HL-60 (cell line): ENCODE results near the gene FLAD1.

Source experiments
- POLR2AphosphoS5 ChIP-seq: IDR thresholded peaks from 2 replicates; pipeline ENCODE4 v1.6.1; 2012; ENCODE audit warnings: low read depth
- SPI1 ChIP-seq: IDR thresholded peaks from 2 replicates; pipeline ENCODE4 v1.6.1; 2012; ENCODE audit warnings: low read depth, mild to moderate bottlenecking, borderline replicate concordance
- TF ChIP-seq, protein P1 (sequence below): IDR thresholded peaks from one replicate; pipeline ENCODE4 v1.5.1; 2011; ENCODE audit warnings: low read length, control low read depth, inconsistent platforms; ENCODE audit not compliant: insufficient read depth

DNA sequence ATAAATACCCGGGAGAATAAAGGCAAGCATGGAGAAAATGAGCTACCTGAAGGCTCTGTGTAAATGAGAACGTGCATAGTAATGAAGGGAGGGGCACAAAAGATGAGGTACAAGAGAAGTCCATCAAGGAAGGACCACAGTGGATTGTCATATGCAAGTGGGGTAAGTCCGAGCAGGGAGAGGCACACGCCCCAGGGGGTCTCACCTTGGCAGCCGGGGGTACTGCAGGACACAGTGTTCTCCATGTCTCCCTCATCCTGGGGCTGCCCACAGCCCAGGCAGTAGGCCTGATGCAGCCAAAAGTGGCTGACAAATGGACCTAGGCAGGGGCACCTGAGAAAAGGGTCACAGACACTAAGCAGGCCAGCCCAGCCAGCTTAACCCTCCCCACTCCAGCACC lies 40.5 kb downstream of the FLAD1 start:
- TF ChIP-seq POLR2AphosphoS5, result no peak
- TF ChIP-seq SPI1, result no peak
- TF ChIP-seq, protein P1, sequence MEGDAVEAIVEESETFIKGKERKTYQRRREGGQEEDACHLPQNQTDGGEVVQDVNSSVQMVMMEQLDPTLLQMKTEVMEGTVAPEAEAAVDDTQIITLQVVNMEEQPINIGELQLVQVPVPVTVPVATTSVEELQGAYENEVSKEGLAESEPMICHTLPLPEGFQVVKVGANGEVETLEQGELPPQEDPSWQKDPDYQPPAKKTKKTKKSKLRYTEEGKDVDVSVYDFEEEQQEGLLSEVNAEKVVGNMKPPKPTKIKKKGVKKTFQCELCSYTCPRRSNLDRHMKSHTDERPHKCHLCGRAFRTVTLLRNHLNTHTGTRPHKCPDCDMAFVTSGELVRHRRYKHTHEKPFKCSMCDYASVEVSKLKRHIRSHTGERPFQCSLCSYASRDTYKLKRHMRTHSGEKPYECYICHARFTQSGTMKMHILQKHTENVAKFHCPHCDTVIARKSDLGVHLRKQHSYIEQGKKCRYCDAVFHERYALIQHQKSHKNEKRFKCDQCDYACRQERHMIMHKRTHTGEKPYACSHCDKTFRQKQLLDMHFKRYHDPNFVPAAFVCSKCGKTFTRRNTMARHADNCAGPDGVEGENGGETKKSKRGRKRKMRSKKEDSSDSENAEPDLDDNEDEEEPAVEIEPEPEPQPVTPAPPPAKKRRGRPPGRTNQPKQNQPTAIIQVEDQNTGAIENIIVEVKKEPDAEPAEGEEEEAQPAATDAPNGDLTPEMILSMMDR, result no peak
